ENCODE results near the gene MOSMO.
"Not testable (repeated sequence)": the region's sequence is repeated elsewhere in the genome, so short reads cannot be mapped to it uniquely, and the experiment has no call there.

DNA sequence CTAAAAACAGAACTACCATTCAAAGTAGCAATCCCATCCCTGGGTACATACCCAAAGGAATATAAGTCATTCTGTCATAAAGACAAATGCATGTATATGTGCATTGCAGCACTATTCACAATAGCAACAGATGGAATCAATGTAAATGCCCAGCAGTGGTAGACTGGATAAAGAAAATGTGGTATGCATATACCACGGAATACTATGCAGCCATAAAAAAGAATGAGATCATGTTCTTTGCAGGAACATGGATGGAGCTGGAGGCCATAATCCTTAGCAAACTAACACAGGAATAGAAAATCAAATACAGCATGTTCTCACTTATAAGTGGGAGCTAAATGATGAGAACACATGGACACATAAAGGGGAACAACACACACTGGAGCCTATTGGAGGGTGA, 120.6 kb downstream of the MOSMO start:
- TF ChIP-seq CTCF (IDR thresholded peaks at IDR 0.05); EZH2 (IDR thresholded peaks at IDR 0.05; ENCODE audit: borderline replicate concordance, insufficient read depth, low read depth, low read length, poor library complexity, severe bottlenecking): not testable (repeated sequence)
